T-cell (primary cell): ENCODE data around the gene FANCC. TPM values are rescaled to one million over a fixed set of nuclear protein-coding genes. Genes with fewer than 3 reads are reported as not detected.

Source experiments
- ATAC-seq, 4 experiments: fragments of 200-7000 bp in 3 of 4; fragments of 150-1000 bp in 1 of 4; cut with Tn5 transposase; replicated peaks in 1 of 4; 1 replicate in 3 of 4; 2 replicates in 1 of 4; pipeline ENCODE4 v1.10.0; 2021; ENCODE audit warnings: moderate library complexity in 3 of 4, mild to moderate bottlenecking in 2 of 4, moderate number of reproducible peaks in 1 of 4
- CTCF ChIA-PET, 2 donors: fragments of 300-600 bp; sonication (Branson Sonifier 250); formaldehyde crosslinking; loops; one replicate each; lab custom pipeline; 2022; ENCODE audit warnings: antibody characterized with exemption in 2 of 2; lab: Charles Lee
- POLR2A ChIA-PET, 2 donors: fragments of 300-600 bp; sonication (Branson Sonifier 250); formaldehyde crosslinking; loops; one replicate each; lab custom pipeline; 2022; ENCODE audit warnings: antibody characterized with exemption in 2 of 2; lab: Charles Lee
- DNase-seq, 35 experiments: peaks; one replicate each; pipeline versions ENCODE4 v3.0.0 to v3.0.0-alpha.2; 2013 to 2023
- H3K27ac ChIP-seq: one replicate; pipeline ENCODE4 v1.5.1; 2013; ENCODE audit warnings: low read length
- H3K27me3 ChIP-seq, 2 experiments: replicated peaks in 1 of 2; 1 replicate in 1 of 2; 2 replicates in 1 of 2; pipeline versions ENCODE4 v1.6.1 to v1.7.0; 2013; ENCODE audit warnings: low read length in 1 of 2, mixed read lengths in 1 of 2; ENCODE audit not compliant: control insufficient read depth in 2 of 2, insufficient read depth in 2 of 2; ENCODE audit errors: extremely low read depth in 1 of 2
- H3K36me3 ChIP-seq, 2 donors: 1 replicate in 1 of 2; 2 replicates in 1 of 2; pipeline versions ENCODE4 v1.6.1 to v1.7.0; 2013; ENCODE audit warnings: low read length in 1 of 2; ENCODE audit not compliant: control insufficient read depth in 2 of 2, insufficient read depth in 1 of 2; ENCODE audit errors: extremely low read depth in 1 of 2
- H3K4me1 ChIP-seq, 2 experiments: 1 replicate in 1 of 2; 2 replicates in 1 of 2; pipeline versions ENCODE4 v1.6.1 to v1.7.0; 2013; ENCODE audit warnings: low read length in 2 of 2, mixed read lengths in 1 of 2; ENCODE audit not compliant: insufficient read depth in 2 of 2, control insufficient read depth in 1 of 2; ENCODE audit errors: extremely low read depth in 1 of 2
- H3K4me3 ChIP-seq, 2 donors: 1 replicate in 1 of 2; 2 replicates in 1 of 2; pipeline versions ENCODE4 v1.5.1 to v1.7.0; 2013; ENCODE audit warnings: mild to moderate bottlenecking in 2 of 2, low read length in 1 of 2, moderate library complexity in 1 of 2; ENCODE audit not compliant: control insufficient read depth in 1 of 2; ENCODE audit errors: extremely low read depth in 1 of 2
- H3K9me3 ChIP-seq: 2 replicates; pipeline ENCODE4 v1.7.0; 2013
- H3K27ac Mint-ChIP-seq, 2 donors: one replicate each; pipeline ENCODE4 v1.8.0; 2020 to 2021; ENCODE audit warnings: mild to moderate bottlenecking in 2 of 2, mixed read lengths in 2 of 2
- H3K27me3 Mint-ChIP-seq, 2 donors: one replicate each; pipeline ENCODE4 v1.8.0; 2021 to 2022; ENCODE audit warnings: mixed read lengths in 2 of 2
- H3K36me3 Mint-ChIP-seq: one replicate; pipeline ENCODE4 v1.8.0; 2021; ENCODE audit warnings: mixed read lengths
- H3K4me1 Mint-ChIP-seq, 3 donors: one replicate each; pipeline ENCODE4 v1.8.0; 2020 to 2022; ENCODE audit warnings: mixed read lengths in 3 of 3, mild to moderate bottlenecking in 1 of 3
- H3K4me3 Mint-ChIP-seq, 3 donors: one replicate each; pipeline ENCODE4 v1.8.0; 2020 to 2022; ENCODE audit warnings: mild to moderate bottlenecking in 3 of 3, mixed read lengths in 3 of 3, moderate library complexity in 3 of 3
- H3K9me3 Mint-ChIP-seq, 3 donors: one replicate each; pipeline ENCODE4 v1.8.0; 2020 to 2022; ENCODE audit warnings: mixed read lengths in 3 of 3
- WGBS: methylation state at CpG from one replicate; pipeline ENCODE4 v1.1.5; 2013; ENCODE audit warnings: missing lambda C conversion rate; ENCODE audit not compliant: insufficient coverage; 5-methylcytosine and 5-hydroxymethylcytosine counted together
- total RNA-seq, 35 experiments: library from RNA in 6 of 35; stranded (reverse) in 6 of 35; fragments of 120-200 nt in 1 of 35; gene quantifications; one replicate each; pipeline versions ENCODE4 v1.2.1 to v1.2.4 and lab custom pipeline; 2013 to 2026

Gene FANCC
- total RNA-seq, 5 donors from 2014 or later (not counting 1 experiment from before 2014, with no cell fraction given), result 4.2 to 11.6 (median 4.8) TPM

DNA sequence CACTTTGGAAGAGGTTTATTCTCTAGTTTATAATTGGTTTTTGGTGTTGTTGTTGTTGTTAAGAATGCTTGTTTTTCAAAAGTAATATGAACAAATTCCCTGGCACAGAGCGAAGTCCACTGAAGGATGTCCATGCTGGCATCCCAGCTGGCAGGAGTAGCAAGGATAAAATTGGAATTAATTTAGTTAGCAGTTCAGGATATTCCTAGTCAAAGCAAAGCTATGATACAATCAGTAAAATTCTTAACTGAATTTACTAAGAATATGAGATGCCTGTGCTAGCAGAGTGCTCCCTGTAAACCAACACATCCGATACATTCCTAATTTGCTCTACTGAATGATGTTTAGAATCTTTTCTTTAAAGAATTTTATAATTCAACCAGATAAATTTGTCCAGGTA is 161.4 kb downstream of the FANCC start:
- H3K4me1 Mint-ChIP-seq, result peaks cover 4 to 7% (median 6%) of the 10 kb centered on the region in 3 donors
- Histone ChIP-seq H3K27ac (no peak overlapping the region), H3K4me3 (no peak overlapping the region), H3K9me3 (no peaks in the 10 kb centered on the region), H3K4me1 (no peaks in the 10 kb centered on the region), H3K36me3 (no peaks in the 10 kb centered on the region), H3K27me3 (no peaks in the 10 kb centered on the region)
- H3K27ac Mint-ChIP-seq, result no peak overlapping the region
- CTCF ChIA-PET, result no interaction called here
- POLR2A ChIA-PET, result interaction anchor here in 1 of 2 donors (0.6 kb wide), 1 partner anchor 319 kb away, joined by 3 read pairs; no protein-coding TSS in a partner anchor
- H3K27me3 Mint-ChIP-seq, result no peaks in the 10 kb centered on the region
- no peak overlapping the region for H3K4me3 Mint-ChIP-seq
- DNase-seq (no peak), ATAC-seq (no peak)
- H3K9me3 Mint-ChIP-seq, result no peaks in the 10 kb centered on the region
- WGBS, result 60% methylated on average over 1 of the region's 2 CpGs
- peaks cover 7% of the 10 kb centered on the region for H3K36me3 Mint-ChIP-seq

DNA sequence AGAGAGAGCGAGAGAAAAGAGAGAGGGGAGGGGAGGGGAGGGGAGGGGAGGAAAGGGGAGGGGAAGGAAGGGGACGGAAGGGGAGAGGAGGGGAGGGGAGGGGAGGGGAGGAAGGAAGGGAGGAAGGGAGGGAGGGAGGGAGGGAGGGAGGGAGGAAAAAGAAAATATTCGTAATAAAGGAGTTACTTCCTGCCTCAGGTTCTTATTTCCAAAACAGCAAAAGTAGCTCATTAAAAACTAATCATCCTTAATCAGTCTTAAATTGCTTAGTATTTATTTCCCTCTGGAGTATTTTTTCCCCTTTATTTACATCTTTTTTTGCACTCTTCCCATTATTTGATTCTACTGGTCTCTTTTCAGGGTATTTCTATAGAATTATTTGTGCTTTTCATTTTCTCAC is 162.3 kb downstream of the FANCC start:
- Histone ChIP-seq H3K27me3 (no peaks in the 10 kb centered on the region), H3K27ac (no peak overlapping the region), H3K36me3 (no peaks in the 10 kb centered on the region), H3K9me3 (no peaks in the 10 kb centered on the region), H3K4me1 (no peaks in the 10 kb centered on the region), H3K4me3 (no peak overlapping the region)
- H3K36me3 Mint-ChIP-seq, result peaks cover 7% of the 10 kb centered on the region
- no peak overlapping the region for H3K4me3 Mint-ChIP-seq
- DNase-seq (no peak), ATAC-seq (no peak)
- ChIA-PET CTCF (no interaction called here), POLR2A (no interaction called here)
- peaks cover 4 to 7% (median 6%) of the 10 kb centered on the region in 3 donors for H3K4me1 Mint-ChIP-seq
- no peak overlapping the region for H3K27ac Mint-ChIP-seq
- WGBS, result no CpG with 5 or more reads among the region's 3 CpGs
- H3K9me3 Mint-ChIP-seq, result no peaks in the 10 kb centered on the region
- H3K27me3 Mint-ChIP-seq, result no peaks in the 10 kb centered on the region

GRCh38 chr9:95150903-95151302 is 166.6 kb downstream of the FANCC start:
- no peak overlapping the region for H3K27ac Mint-ChIP-seq
- H3K36me3 Mint-ChIP-seq, result peaks cover 7% of the 10 kb centered on the region
- H3K9me3 Mint-ChIP-seq, result no peaks in the 10 kb centered on the region
- POLR2A ChIA-PET, result no interaction called here
- no peaks in the 10 kb centered on the region for H3K27me3 ChIP-seq
- DNase-seq (no peak), ATAC-seq (no peak)
- H3K4me1 ChIP-seq, result no peaks in the 10 kb centered on the region
- no peaks in the 10 kb centered on the region for H3K27me3 Mint-ChIP-seq
- H3K4me3 ChIP-seq, result no peak overlapping the region
- peaks cover 4 to 7% (median 6%) of the 10 kb centered on the region in 3 donors for H3K4me1 Mint-ChIP-seq
- H3K9me3 ChIP-seq, result no peaks in the 10 kb centered on the region
- CTCF ChIA-PET, result interaction anchor here in 1 of 2 donors (0.5 kb wide), 1 partner anchor 938 kb away, joined by 3 read pairs; no protein-coding TSS in a partner anchor
- 98% methylated on average over 6 of the region's 7 CpGs for WGBS
- H3K4me3 Mint-ChIP-seq, result no peak overlapping the region
- H3K36me3 ChIP-seq, result no peaks in the 10 kb centered on the region
- no peak overlapping the region for H3K27ac ChIP-seq

GRCh38 chr9:95148208-95148520 is 169.3 kb downstream of the FANCC start:
- ChIA-PET POLR2A (no interaction called here), CTCF (interaction anchor here in 1 of 2 donors (0.6 kb wide), 1 partner anchor 24 kb away, joined by 3 read pairs; no protein-coding TSS in a partner anchor)
- no peak overlapping the region for H3K4me3 ChIP-seq
- ATAC-seq (no peak), DNase-seq (no peak)
- H3K9me3 ChIP-seq, result no peaks in the 10 kb centered on the region
- H3K27ac ChIP-seq, result no peak overlapping the region
- H3K4me1 ChIP-seq, result no peaks in the 10 kb centered on the region
- no peaks in the 10 kb centered on the region for H3K36me3 ChIP-seq
- Mint-ChIP-seq H3K9me3 (no peaks in the 10 kb centered on the region), H3K27ac (no peak overlapping the region), H3K27me3 (no peaks in the 10 kb centered on the region), H3K4me1 (no peaks in the 10 kb centered on the region), H3K36me3 (peaks cover 17% of the 10 kb centered on the region), H3K4me3 (no peak overlapping the region)
- no peaks in the 10 kb centered on the region for H3K27me3 ChIP-seq
- WGBS, result 93% methylated on average over 2 of the region's 2 CpGs

DNA sequence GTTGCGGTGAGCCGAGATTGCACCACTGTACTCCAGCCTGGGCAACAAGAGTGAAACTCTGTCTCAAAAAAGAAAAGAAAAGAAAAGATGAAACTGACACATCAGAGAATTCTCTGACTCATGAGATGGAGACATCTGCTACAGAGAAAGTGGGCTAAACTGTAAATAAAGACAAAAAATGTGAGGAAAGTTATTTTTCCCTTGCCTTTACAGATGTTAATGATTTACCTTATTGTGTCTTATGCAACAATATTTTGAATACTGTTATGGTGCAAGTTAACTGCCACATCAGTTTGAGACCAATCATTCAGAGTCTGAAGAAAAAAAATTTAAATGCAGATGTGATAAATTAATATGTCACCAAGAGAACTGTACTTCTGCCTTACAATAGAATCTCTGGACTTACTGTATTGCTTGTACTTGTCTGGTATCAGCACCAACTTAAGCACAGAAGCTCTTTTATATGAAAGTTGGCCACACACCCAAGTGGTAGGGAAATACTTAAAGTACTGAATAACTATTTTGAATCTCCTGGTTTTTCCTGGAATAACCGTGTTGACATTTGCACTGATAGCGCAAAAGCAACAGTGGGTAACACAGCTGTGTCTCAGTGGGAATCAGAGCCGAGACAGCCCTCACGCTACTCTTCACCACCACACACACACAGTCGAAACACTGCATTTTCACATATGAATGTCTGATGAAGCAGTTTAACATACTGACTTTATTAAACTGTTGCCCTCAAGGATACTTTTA is 169.9 kb downstream of the FANCC start:
- no peaks in the 10 kb centered on the region for H3K27me3 Mint-ChIP-seq
- no peak overlapping the region for H3K27ac ChIP-seq
- no peaks in the 10 kb centered on the region for H3K4me1 ChIP-seq
- no peaks in the 10 kb centered on the region for H3K9me3 Mint-ChIP-seq
- DNase-seq (no peak), ATAC-seq (no peak)
- no peaks in the 10 kb centered on the region for H3K27me3 ChIP-seq
- H3K4me3 ChIP-seq, result no peak overlapping the region
- ChIA-PET CTCF (no interaction called here), POLR2A (no interaction called here)
- 90% methylated on average over 2 of the region's 7 CpGs for WGBS
- H3K36me3 ChIP-seq, result no peaks in the 10 kb centered on the region
- H3K27ac Mint-ChIP-seq, result no peak overlapping the region
- peaks cover 17% of the 10 kb centered on the region for H3K36me3 Mint-ChIP-seq
- no peaks in the 10 kb centered on the region for H3K9me3 ChIP-seq
- no peak overlapping the region for H3K4me3 Mint-ChIP-seq
- H3K4me1 Mint-ChIP-seq, result no peaks in the 10 kb centered on the region

DNA sequence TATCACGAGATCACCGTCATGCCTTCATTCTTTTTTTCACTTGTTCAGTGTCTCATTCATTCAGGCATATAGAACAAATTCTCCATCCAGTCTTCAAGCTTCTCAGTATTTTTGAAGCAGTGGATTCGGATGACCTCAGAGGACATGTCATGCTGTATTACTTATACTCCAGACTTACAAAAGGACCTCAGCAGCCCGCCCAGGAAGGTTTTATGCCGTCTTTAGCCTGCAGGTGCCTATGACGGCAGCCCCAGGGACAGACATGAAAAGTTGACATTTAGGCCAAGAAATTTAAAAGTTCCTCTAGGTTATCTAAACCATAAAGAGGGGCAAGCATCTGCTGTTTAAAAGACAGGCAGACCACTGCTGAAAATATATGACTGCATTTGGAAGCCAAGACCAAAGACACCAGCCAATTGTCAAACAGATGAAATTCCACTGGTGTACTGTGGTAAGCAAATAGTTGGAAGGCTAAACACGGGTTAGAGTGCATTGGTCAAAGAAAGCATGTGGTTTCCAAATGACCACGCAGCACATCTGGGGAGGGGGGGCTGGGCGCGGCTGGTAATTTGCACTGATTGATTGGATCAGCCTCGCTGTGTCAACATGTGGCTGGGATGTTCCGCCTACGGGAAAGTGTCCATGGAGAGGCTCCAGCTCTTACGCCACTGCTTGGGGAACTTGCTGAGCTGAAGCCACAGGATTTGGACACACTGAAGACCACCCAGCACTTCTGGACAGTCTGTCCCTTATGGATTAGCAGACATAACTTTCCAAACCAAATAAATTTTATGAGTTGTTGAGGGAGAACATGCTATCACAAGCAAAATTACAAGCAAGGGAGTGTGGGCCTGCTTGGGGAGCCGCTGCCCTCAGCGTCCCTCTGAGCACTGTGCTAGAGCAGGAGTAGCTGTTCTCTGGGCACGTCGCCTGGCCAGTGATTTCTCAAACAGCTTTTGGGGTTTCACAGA is 173.6 kb downstream of the FANCC start:
- no peaks in the 10 kb centered on the region for H3K4me1 ChIP-seq
- Mint-ChIP-seq H3K27ac (no peak overlapping the region), H3K4me3 (no peak overlapping the region), H3K27me3 (no peaks in the 10 kb centered on the region), H3K36me3 (peaks cover 19% of the 10 kb centered on the region), H3K4me1 (no peaks in the 10 kb centered on the region), H3K9me3 (no peaks in the 10 kb centered on the region)
- no peaks in the 10 kb centered on the region for H3K9me3 ChIP-seq
- H3K4me3 ChIP-seq, result no peak overlapping the region
- CTCF ChIA-PET, result interaction anchor here in 1 of 2 donors (0.6 kb wide), 1 partner anchor 1075 kb away, joined by 4 read pairs; no protein-coding TSS in a partner anchor
- H3K27ac ChIP-seq, result no peak overlapping the region
- no peak for ATAC-seq
- no peaks in the 10 kb centered on the region for H3K36me3 ChIP-seq
- DNase-seq, result no peak
- POLR2A ChIA-PET, result no interaction called here
- H3K27me3 ChIP-seq, result no peaks in the 10 kb centered on the region
- 92% methylated on average over 16 of the region's 18 CpGs for WGBS
